GM12878 (cell line): ENCODE data around the gene GRIK3. TPM values are rescaled to one million over a fixed set of nuclear protein-coding genes. Genes with fewer than 3 reads are reported as not detected.

Experiments
- ATAC-seq: fragments of 200-7000 bp; cut with Tn5 transposase; 3 replicates; pipeline ENCODE4 v1.9.1; 2020; ENCODE audit warnings: mild to moderate bottlenecking, moderate library complexity
- BruUV-seq: library from RNA; stranded (reverse); fragments of 400-500 nt; replicated peaks from 2 replicates; lab custom pipeline; 2021; lab: Mats Ljungman, UMichigan
- CTCF ChIA-PET: fragments of 300-600 bp; sonication (Branson Sonifier 250); formaldehyde crosslinking; extraction: SDS; loops from one replicate; lab custom pipeline; 2021; ENCODE audit warnings: inconsistent platforms; lab: Yijun Ruan, JAX
- POLR2A ChIA-PET: fragments of 350-600 bp; formaldehyde crosslinking; extraction: SDS; loops from one replicate; lab custom pipeline; 2021; ENCODE audit warnings: inconsistent platforms; lab: Charles Lee
- RAD21 ChIA-PET: fragments of 300-600 bp; sonication (Branson Sonifier 250); formaldehyde crosslinking; loops from one replicate; lab custom pipeline; 2023; ENCODE audit warnings: antibody characterized with exemption; ENCODE audit not compliant: unreplicated experiment; lab: Charles Lee
- SMC1A ChIA-PET: fragments of 300-600 bp; sonication (Branson Sonifier 250); formaldehyde crosslinking; loops from one replicate; lab custom pipeline; 2023; ENCODE audit not compliant: unreplicated experiment, uncharacterized antibody; lab: Charles Lee
- DNase-seq: peaks from one replicate; pipeline ENCODE4 v3.0.0-alpha.2; 2011; ENCODE audit warnings: low read depth, low spot score
- FAIRE-seq: peaks from 3 replicates; lab custom pipeline; 2011; peaks lifted over from hg19 to GRCh38; lab: Jason Lieb, UNC
- H2AFZ ChIP-seq: 2 replicates; pipeline ENCODE4 v1.6.0; 2011; ENCODE audit warnings: low read depth, low read length, control low read depth; ENCODE audit not compliant: control insufficient read depth
- H3K27ac ChIP-seq: 2 replicates; pipeline ENCODE4 v1.5.1; 2011; ENCODE audit warnings: control low read depth; ENCODE audit not compliant: control insufficient read depth, insufficient read depth
- H3K27me3 ChIP-seq, 2 experiments: replicated peaks in 1 of 2; 2 replicates each; pipeline versions ENCODE4 v1.6.0 to v1.6.1; 2011; ENCODE audit warnings: low read length in 1 of 2; ENCODE audit not compliant: control insufficient read depth in 2 of 2, insufficient read depth in 2 of 2
- H3K36me3 ChIP-seq, 2 experiments: 2 replicates each; pipeline ENCODE4 v1.5.1; 2011; ENCODE audit warnings: low read length in 1 of 2; ENCODE audit not compliant: control insufficient read depth in 2 of 2, insufficient read depth in 2 of 2
- H3K4me1 ChIP-seq: 2 replicates; pipeline ENCODE4 v1.6.1; 2011; ENCODE audit warnings: mild to moderate bottlenecking, low read length, moderate library complexity, mixed read lengths; ENCODE audit not compliant: control insufficient read depth, insufficient read depth
- H3K4me2 ChIP-seq: 2 replicates; pipeline ENCODE4 v1.6.0; 2011; ENCODE audit warnings: control low read depth; ENCODE audit not compliant: control insufficient read depth, insufficient read depth
- H3K4me3 ChIP-seq: fragments of 200-600 bp; sonication (generic); 2 replicates; pipeline ENCODE4 v1.5.1; 2016
- H3K79me2 ChIP-seq: 2 replicates; pipeline ENCODE4 v1.6.0; 2011; ENCODE audit warnings: low read length; ENCODE audit not compliant: control insufficient read depth, insufficient read depth
- H3K9ac ChIP-seq: 2 replicates; pipeline ENCODE4 v1.8.0; 2011; ENCODE audit warnings: low read length, control low read depth, mixed read lengths; ENCODE audit not compliant: control insufficient read depth, insufficient read depth
- H3K9me3 ChIP-seq: replicated peaks from 3 replicates; pipeline ENCODE4 v1.5.1; 2011; ENCODE audit warnings: mild to moderate bottlenecking, low read length; ENCODE audit not compliant: control insufficient read depth, insufficient read depth
- H4K20me1 ChIP-seq: 2 replicates; pipeline ENCODE4 v1.6.0; 2011; ENCODE audit not compliant: control insufficient read depth, insufficient read depth
- FOS ChIP-seq: IDR thresholded peaks from 3 replicates; pipeline ENCODE4 v1.6.1; 2011; ENCODE audit warnings: borderline replicate concordance; ENCODE audit not compliant: insufficient read length; ENCODE audit errors: extremely low read depth
- NFYA ChIP-seq: IDR thresholded peaks from 2 replicates; pipeline ENCODE4 v1.6.1; 2011; ENCODE audit warnings: low read depth, mild to moderate bottlenecking, low read length, improper control_type of control experiment, borderline replicate concordance
- PAX8 ChIP-seq: fragments of 450-650 bp; IDR thresholded peaks from 2 replicates; pipeline ENCODE4 v1.6.1; 2017; ENCODE audit warnings: mild to moderate bottlenecking, moderate library complexity
- RAD51 ChIP-seq: fragments of 450-650 bp; IDR thresholded peaks from 2 replicates; pipeline ENCODE4 v1.6.1; 2016; ENCODE audit warnings: moderate library complexity, mild to moderate bottlenecking, inconsistent platforms
- RB1 ChIP-seq: fragments of 450-650 bp; formaldehyde crosslinking; IDR thresholded peaks from 2 replicates; pipeline ENCODE4 v1.6.1; 2017; ENCODE audit warnings: mild to moderate bottlenecking, borderline replicate concordance
- STAT1 ChIP-seq: fragments of 450-650 bp; conservative IDR thresholded peaks from 2 replicates; pipeline ENCODE4 v1.6.1; 2014; ENCODE audit warnings: antibody characterized with exemption, mild to moderate bottlenecking
- ZBED1 ChIP-seq: IDR thresholded peaks from 2 replicates; pipeline ENCODE4 v1.6.1; 2016; ENCODE audit warnings: borderline replicate concordance
- WGBS: methylation state at CpG from one replicate; pipeline ENCODE4 v1.1.6; 2016; ENCODE audit warnings: low lambda C conversion rate; ENCODE audit not compliant: insufficient replicate concordance, insufficient coverage; ENCODE audit errors: missing lambda C conversion rate; 5-methylcytosine and 5-hydroxymethylcytosine counted together
- in situ Hi-C: fragments of 300-500 bp; cut with MboI; formaldehyde crosslinking; loops from 9 replicates; pipeline ENCODE4 v1.14.3; 2018; ENCODE audit warnings: mixed read lengths
- intact Hi-C: fragments of 100-400 bp; cut with micrococcal nuclease; formaldehyde crosslinking; loops from one replicate; pipeline ENCODE4 v1.14.2; 2022; ENCODE audit not compliant: unreplicated experiment
- polyA plus RNA-seq, 11 experiments: library from polyadenylated mRNA; depleted of rRNA in 4 of 11; unstranded in 6 of 11; stranded (reverse) in 5 of 11; fragments of >200 nt; fragmentation: Nextera tagmentation in 4 of 11; fragmentation: Illumina TruSeq in 1 of 11; extraction: Ambion mirVana in 4 of 11; extraction: Trizol in 1 of 11; gene quantifications; 1 replicate in 1 of 11; 2 replicates in 10 of 11; pipeline versions ENCODE4 v1.2.1 to v1.2.3, GENCODE V29; 2011 to 2016; ENCODE audit warnings: inconsistent platforms in 2 of 11, missing spikeins in 2 of 11, low read depth in 1 of 11
- total RNA-seq, 4 experiments: library from RNA; depleted of rRNA in 3 of 4; stranded (reverse); fragments of >200 nt in 3 of 4; fragmentation: Illumina TruSeq in 1 of 4; extraction: Trizol in 1 of 4; gene quantifications; 2 replicates each; pipeline versions ENCODE4 v1.2.1 to v1.2.3, GENCODE V29; 2013 to 2021
- TF ChIP-seq, protein P1 (sequence below): fragments of 450-650 bp; IDR thresholded peaks from 2 replicates; pipeline ENCODE4 v1.6.1; 2018; ENCODE audit warnings: mild to moderate bottlenecking, low read depth, moderate library complexity; ENCODE audit not compliant: partially characterized antibody
- TF ChIP-seq, protein P2 (sequence below): IDR thresholded peaks from 2 replicates; pipeline ENCODE4 v1.6.1; 2011; ENCODE audit warnings: borderline replicate concordance, low read depth, mild to moderate bottlenecking, moderate library complexity, mixed read lengths, low read length; ENCODE audit not compliant: insufficient read depth; ENCODE audit errors: extremely low read length

Gene GRIK3
- total and polyA plus RNA-seq, 10 of the 15 experiments (the other 5 are each of a cell fraction or from before 2014, with no cell fraction given) = not detected

DNA sequence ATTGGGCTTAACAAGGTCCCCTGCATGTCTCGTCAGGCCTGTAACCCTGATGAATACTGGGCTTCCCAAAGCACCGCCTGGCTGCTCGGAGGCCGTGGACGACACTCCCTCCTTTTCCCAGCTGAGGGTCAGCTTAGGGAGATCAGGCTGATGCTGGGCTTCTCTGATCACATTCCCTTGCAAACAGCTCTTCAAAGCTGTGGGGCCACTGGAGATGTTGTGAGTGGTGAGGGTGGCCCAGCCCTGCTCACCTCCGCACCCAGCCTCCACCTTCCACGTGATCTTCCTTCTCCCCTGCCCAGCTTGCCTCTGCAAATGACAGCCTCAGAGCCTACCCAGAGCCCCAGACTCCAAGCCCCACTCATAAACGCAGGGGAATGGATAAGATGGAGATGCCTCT, 195.4 kb downstream of the GRIK3 start (continued):
- no peak for TF ChIP-seq FOS
- TF ChIP-seq, protein P1, sequence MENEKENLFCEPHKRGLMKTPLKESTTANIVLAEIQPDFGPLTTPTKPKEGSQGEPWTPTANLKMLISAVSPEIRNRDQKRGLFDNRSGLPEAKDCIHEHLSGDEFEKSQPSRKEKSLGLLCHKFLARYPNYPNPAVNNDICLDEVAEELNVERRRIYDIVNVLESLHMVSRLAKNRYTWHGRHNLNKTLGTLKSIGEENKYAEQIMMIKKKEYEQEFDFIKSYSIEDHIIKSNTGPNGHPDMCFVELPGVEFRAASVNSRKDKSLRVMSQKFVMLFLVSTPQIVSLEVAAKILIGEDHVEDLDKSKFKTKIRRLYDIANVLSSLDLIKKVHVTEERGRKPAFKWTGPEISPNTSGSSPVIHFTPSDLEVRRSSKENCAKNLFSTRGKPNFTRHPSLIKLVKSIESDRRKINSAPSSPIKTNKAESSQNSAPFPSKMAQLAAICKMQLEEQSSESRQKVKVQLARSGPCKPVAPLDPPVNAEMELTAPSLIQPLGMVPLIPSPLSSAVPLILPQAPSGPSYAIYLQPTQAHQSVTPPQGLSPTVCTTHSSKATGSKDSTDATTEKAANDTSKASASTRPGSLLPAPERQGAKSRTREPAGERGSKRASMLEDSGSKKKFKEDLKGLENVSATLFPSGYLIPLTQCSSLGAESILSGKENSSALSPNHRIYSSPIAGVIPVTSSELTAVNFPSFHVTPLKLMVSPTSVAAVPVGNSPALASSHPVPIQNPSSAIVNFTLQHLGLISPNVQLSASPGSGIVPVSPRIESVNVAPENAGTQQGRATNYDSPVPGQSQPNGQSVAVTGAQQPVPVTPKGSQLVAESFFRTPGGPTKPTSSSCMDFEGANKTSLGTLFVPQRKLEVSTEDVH = no peak
- TF ChIP-seq NFYA = no peak
- no peak for TF ChIP-seq RB1

DNA sequence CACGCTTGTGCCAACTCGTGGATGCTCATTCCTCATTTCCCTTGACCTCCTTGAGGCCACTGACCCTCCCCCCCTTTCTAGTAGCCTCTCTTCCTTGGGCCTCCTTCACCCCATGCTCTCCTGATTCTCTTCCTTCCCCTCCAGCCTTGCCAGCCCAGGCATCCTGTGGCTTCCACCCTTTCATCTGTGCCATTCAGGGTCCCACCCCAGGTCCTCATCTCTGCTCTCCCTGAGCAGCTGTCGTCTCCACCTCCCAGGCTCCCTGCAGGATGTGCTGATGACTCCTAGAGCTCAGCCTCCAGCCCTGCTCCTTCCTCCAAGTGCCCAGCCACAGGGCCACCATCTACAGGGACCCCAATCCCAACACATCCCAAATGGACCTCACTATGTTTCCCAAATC, 197.4 kb downstream of the GRIK3 start:
- RAD21 ChIA-PET = no interaction called here
- DNase-seq = no peak

More for the DNA sequence above, 197.4 kb downstream of the GRIK3 start:
- no peaks in the 10 kb centered on the region for H3K79me2 ChIP-seq
- TF ChIP-seq ZBED1 (no peak), FOS (no peak), RAD51 (no peak), PAX8 (no peak), STAT1 (no peak)
- TF ChIP-seq, protein P2, sequence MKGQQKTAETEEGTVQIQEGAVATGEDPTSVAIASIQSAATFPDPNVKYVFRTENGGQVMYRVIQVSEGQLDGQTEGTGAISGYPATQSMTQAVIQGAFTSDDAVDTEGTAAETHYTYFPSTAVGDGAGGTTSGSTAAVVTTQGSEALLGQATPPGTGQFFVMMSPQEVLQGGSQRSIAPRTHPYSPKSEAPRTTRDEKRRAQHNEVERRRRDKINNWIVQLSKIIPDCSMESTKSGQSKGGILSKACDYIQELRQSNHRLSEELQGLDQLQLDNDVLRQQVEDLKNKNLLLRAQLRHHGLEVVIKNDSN = no peak
- ChIA-PET SMC1A (no interaction called here), CTCF (no interaction called here), POLR2A (no interaction called here)
- H3K9me3 ChIP-seq = no peaks in the 10 kb centered on the region
- no peaks in the 10 kb centered on the region for H3K36me3 ChIP-seq
- H3K27me3 ChIP-seq = peaks cover 0 to 2% of the 10 kb centered on the region in 2 experiments; a peak in 2 of 4 replicates
- no peak overlapping the region for H3K27ac ChIP-seq
- in situ Hi-C loops (no loop called here), intact Hi-C loops (no loop called here)
- no peaks in the 10 kb centered on the region; the same call in 1 of the 2 replicates for H4K20me1 ChIP-seq
- H3K4me3 ChIP-seq = no peak overlapping the region
- BruUV-seq = no TSS peak
- no peak for FAIRE-seq
- 4% methylated on average over 3 of the region's 3 CpGs for WGBS
- H3K4me2 ChIP-seq = no peak overlapping the region
- no peak for ATAC-seq
- no peak overlapping the region for H3K9ac ChIP-seq
- H2AFZ ChIP-seq = no peak overlapping the region
- H3K4me1 ChIP-seq = no peaks in the 10 kb centered on the region
